Measurements from ENCODE around the gene SNRNP70.

- TF ChIP-seq CTCF (IDR thresholded peaks at IDR 0.05) (no peak), POLR2A (IDR thresholded peaks at IDR 0.05) (no peak)
Measured at GRCh38 chr19:49080392-49080791, 4.9 kb upstream of the SNRNP70 start.
